ENCODE results near the gene CDC42SE2.
A peak's percentile ranks its signal among the peaks of the same experiment; 100 is the strongest.
"Not testable (repeated sequence)": the region's sequence is repeated elsewhere in the genome, so short reads cannot be mapped to it uniquely, and the experiment has no call there.

CDC42SE2 gene

DNA sequence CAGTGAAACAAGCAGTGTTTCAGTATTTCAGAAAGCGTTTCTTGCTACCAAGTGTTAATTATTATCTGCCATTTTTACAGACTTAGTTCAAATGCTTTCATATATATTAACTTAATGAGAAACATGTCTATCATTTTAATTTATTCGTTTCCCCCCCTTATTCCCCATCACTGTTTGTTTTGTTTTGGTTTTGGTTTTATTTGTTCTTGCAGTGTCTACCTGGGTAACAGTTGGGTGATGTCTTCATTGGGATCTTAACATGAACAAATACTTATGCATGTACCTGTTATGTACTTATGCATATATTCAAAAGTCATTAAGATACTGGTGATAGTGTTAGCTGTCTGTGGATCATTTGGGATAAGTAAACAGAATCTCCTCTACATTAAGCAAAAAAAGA lies 108.0 kb downstream of the CDC42SE2 start:
- DNase-seq, result no peak

DNA sequence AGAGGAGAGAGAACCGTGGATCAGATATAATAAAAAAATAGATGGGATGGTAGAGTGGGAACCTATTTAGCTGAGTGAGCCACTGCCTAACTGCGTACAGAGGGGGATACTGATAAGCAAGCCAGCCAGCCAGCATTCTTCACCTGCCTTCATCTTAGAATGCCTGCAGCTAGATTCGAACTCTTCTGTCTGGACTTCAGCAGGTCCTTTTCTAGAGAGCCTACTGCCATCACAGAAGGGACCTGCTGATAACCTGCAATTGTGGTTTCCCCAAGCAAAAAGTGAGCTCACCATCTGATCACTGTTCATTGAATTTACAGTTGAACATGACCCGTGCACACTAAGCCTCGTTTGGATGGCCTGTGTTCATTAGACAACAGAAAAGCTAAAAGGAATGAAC lies 109.4 kb downstream of the CDC42SE2 start:
- DNase-seq, result no peak

DNA sequence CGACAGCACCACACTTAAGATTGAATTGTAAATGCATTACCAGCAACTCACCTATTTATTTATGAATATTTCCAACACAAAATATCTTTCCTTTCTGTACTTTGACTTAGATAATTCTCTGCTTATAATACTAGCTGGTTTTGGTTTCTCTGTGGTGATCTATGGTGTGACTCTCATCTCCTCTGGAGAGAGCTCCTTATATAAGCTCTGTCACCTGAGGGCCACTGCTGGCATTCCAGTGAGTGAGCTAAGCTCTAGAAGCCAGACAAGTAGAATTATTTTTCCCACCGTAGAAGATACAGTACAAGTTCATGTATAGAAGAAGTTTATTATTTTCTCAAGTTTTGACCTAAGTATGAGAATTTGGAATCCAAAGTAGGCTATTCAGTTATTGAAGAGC lies 111.5 kb downstream of the CDC42SE2 start:
- peak; percentile 30 to 73 for DNase-seq

DNA sequence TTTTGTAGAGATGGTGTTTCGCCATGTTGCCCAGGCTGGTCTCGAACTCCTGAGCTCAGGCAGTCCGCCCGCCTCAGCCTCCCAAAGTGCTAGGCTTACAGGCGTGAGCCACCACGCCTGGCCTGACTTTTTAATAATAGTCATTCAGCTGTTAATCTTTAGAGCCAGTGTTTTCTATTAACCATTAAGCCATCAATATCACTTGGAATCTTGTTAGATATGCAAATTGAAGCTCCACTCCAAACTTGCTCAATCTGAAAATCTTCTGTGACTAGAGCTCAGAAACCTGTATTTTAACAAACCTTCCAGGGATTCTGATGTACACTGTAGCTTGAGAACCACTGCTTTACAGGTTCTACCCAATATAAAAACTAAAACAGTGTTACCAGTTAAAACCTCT lies 113.5 kb downstream of the CDC42SE2 start:
- no peak for DNase-seq

DNA sequence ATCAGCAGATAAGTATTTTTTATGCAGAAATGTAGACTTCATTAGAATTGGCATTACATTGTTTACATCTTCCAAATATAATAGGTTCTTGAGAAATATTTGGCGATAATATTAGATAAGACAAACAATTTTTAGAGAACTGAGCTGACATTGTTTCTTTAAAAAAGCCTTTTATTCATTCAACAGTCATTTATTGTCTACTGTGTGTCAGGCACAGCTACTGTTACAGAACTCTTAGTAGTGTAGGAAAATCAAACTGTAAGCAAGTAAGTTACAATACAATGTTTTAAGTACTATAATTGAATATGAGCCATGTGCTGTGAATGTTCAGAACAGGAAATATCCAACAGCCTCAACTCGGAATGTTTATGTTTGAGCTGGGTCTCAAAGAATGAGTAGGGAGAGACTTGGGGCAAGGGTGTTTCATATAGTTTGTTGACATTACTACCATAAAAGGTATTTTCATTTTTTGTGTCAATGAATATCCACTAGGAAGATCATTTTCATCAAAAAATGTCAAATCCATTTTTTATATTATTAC lies 114.0 kb downstream of the CDC42SE2 start:
- no peak for DNase-seq

DNA sequence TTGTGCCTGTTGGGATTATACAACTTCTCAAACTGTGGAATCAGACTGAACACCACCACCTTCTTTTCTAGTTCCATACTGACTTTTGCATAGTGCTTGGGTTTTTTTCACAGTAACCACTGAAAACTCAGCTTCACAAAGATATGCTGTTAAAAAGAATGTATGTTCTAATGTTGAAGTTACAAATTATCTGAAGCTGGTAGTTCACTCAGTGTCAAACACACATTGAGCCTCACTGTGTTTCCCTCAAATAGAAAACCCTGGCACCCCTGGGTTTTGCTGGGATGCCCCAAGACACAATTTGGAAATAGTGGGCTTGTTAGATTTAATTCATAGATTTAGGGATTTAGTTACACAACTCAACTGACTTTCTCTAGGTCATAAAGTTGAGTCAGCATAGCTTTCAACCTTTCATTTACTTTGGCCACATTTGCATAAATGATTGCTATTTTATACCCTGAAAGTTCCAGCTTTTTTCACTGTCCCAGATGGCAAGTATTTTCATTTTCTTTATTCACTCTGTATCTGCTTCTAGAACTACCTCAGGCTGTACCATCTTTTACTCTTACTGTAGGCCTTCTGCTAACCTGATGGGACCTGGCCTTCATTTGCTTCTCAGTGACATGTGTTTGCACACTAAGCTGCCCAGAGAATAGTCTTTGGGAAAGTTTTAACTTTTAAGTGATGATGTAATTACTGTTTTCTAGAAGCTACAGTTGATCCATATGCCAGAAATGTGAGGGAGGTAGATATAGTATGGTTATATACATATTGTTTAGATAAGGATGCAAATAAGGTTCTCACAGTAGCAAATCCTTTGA lies 115.1 kb downstream of the CDC42SE2 start:
- peak; percentile 54 to 79 for DNase-seq

DNA sequence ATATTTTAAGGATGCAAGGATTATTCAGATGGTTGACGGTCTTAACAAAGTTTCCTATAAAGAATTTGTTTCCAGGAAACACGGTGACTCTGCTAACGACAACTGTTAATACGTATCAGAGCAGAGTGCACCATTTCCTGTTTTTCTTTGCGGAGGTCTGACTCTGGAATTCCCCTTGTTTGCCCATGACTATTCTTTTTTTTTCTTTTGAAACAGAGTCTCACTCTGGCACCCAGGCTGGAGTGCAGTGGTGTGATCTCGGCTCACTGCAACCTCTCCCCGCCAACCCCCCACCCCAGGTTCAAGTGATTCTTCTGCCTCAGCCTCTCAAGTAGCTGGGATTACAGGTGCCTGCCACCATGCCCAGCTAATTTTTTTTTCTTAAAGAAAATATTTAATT lies 115.9 kb downstream of the CDC42SE2 start:
- peak; percentile 90 to 96 for DNase-seq

DNA sequence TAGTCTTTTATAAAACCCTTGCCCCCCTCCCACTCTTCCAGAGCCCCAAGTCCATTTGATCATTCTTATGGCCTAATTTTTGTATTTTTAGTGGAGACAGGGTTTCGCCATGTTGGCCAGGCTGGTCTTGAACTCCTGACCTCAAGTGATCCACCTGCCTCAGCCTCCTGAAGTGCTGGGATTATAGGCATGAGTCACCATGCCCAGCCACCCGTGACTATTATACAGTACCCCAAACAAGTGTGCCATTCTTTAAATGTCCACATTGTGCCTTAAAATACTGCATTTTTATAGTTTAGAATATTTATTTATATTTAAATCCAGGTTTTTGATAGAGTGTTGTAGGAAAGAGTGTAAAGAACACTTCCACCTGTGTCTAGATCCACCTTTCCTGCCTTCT lies 116.4 kb downstream of the CDC42SE2 start:
- not testable (repeated sequence) for DNase-seq

DNA sequence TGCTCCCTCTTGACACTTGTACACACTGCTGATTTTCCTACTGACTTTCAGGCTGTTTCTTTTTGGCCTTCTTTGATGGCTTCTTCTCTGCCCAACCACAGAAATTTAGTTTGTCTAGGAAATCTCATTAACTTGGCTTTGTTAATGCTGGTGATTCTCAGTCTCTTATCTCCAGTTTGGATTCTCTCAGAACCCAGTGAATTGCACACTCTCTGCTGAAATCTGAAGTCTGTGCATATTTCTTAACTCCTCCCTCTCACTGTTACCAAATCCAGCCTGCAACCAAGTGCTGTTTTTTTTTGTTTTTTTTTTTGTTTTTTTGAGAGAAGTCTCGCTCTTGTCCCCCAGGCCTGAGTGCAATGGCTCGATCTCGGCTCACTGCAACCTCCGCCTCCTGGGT lies 117.2 kb downstream of the CDC42SE2 start:
- peak in 1 of 2 donors; percentile 60 for DNase-seq

DNA sequence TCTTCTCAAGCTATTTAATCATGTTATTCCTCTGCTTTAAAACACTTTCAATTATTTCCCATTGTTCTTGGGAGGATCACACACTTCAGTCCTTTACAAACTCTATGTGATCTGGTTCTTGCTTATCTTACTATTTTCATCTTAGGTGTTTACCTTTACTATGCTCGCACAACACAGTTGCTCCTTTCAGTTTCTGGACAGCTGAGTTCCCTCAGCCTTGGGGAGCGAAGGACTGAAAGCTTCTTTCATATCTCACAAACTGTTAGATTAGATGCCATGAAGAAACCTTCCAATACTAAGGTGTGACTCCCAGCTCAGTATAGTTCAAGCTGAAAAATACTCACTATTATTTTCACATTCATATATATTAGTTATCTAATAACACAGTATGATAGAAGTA lies 117.9 kb downstream of the CDC42SE2 start:
- DNase-seq, result peak in 1 of 2 donors; percentile 54

DNA sequence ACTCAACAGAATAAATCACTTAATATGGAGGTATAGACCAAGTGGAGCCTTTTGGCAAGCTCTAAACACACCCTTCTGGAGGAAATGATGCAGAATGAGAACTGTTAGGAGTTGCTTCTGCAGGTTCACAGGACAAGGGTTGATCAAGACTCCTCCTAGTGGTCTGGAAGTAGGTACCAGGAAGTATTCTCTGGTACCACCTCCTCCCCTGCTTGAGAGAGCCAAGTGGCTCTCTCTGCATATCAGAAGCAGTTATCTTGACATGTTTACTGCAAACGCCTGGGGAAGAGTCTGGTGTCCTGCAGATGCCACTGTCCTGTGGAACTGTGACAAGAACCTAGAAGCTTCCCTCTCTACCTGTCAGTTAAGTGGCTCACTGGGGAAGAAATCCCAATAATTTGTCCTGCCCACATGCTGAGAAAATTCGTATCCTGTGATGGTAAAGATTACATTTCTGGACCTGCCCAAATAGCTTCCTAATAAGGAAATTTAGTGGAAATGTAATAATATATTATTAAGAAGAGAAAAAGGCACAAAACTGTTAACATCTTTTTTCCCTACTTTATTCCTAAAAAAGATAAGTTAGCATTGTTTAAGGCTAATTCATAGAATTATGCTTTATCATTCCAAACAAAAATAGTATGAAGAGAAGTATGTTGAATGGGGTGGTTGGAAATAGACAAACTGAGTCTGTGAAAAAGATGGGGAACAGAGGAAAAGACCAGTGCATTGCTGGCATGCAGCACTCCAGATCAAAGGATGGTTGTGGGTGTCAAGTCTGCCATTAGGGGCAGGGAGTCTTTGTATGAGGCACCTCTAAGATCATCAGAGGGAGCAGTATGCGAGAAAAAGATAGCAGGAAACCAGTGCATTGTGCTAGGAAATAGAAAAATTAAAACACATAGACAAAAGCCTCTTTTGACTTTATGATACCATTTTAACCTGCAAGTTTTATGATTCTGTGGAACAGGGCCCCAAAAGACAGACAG lies 118.8 kb downstream of the CDC42SE2 start:
- DNase-seq, result peak; percentile 83 to 92

DNA sequence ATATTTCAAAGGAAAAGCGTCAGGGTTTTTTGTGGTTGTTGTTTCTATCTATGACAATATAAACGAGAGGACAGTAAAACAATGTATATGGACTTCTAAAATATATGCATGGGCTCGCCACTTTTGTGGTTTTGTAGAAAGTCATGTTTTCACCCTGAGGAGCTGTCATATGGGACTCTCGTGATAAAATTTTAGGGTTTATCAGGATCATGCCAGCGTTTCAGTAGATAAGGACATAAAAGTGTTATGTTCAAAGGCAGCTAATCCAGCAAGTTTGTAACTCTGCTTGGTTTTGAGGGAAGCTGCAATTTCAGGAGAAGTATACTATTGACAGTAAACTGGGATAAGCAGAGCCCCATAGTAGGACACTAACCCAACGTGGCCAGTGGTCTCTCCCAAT lies 120.3 kb downstream of the CDC42SE2 start:
- DNase-seq, result no peak

DNA sequence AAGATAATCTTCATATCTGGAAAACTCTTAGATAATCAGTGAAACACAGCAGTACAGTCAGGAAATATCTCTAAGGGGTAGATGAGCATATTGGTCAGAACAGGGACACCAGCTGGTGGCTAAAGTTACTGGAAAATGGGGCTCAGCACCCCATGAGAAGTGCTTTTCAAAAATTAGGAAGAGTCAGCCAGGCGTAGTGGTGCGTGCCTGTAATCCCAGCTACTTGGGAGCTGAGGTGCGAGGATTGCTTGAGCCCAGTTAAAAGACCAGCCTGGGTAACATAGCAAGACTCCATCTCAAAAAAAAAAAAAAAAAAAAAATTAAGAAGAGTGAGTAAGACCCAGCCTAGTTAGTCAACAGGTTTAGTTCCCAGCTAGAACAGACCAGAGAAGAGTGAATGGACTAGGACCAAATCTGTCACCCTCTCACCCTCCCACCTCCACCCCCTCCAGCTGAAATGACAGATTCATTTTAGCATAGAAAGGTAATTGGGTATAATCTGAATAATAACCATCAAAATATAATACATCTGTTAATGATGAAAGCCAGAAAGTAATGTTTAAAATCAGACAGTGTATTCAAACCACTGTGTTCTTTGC lies 120.9 kb downstream of the CDC42SE2 start:
- DNase-seq, result no peak

DNA sequence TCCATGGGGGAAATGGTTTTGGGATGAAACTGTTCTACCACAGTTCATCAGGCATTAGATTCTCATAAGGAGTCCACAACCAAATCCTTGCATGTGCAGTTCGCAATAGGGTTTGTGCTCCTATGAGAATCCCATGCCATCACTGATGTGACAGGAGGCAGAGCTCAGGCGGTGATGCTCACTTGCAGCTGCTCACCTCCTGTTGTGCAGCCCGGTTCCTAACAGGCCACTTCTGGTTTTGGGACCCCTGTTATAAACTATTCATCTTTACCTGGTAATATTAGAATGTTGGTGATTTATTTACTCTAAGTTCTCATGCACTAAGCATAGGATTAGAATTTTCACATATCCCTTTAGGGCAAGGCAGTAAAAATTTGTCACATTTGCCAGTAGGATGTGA lies 122.3 kb downstream of the CDC42SE2 start:
- DNase-seq, result no peak

DNA sequence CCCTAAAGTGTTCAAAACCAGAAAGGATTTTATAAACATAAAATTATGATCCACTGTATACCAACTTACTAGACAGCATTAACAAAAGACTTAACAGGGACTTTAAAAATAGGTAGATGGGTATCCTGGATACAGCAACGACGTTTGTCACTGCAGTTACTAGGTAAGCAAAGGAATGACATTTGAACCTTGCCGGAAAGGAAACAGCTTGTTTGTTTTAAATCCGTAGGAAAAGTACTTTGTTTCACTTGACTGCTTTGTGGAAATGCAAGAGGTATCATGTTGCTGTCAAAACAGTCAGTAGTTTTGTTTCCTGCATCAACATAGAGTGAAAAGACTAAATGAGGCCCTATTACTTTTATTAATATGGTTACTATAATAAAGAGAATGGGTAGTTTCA lies 122.9 kb downstream of the CDC42SE2 start:
- DNase-seq, result no peak

DNA sequence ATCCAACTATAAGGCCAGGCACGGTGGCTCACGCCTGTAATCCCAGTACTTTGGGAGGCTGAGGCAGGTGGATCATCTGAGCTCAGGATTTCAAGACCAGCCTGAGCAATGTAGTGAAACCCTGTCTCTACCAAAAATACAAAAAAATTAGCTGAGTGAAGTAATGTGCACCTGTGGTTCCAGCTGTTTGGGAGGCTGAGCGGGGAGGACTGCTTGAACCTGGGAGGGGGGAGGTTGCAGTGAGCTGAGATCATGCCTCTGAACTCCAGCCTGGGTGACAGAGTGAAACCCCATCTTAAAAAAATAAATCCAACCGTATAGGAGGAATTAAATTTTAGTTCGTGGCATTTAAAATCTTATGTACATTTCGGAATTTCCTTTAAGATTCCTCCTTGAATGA lies 123.4 kb downstream of the CDC42SE2 start:
- no peak for DNase-seq

DNA sequence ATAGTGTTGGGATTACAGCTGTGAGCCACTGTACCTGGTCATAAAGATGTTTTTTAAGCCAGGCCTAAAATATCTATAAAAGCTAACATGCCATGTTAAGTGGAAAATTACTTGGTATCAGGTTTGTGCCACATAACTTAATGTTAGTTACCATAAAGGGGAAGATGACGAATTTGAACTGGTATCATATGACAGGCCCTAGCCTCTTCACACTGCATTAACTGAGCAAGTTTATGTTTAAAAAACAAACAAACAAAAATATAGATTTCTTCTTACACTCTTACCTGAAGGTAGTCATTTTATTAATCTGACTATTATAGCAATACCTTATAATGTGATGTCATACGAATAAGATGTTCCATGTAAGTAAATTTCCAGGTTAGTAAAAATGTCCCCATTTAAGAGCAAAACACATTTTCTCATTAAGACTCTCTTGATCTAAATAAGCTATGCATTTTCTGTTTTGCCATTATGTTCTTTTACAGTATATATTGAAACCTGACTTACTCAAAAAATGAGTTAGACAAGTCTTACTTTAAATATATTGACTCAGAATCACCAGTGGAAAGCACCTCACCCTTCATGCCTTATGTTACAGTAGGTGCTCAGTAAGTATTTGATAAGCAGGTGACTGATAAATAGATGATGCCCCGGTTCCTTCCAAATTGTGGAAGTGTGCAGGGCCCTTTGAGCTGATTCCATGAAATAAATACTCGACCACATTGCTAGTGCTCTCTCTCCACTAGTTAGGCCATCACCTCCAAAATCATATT lies 125.4 kb downstream of the CDC42SE2 start:
- no peak for DNase-seq

DNA sequence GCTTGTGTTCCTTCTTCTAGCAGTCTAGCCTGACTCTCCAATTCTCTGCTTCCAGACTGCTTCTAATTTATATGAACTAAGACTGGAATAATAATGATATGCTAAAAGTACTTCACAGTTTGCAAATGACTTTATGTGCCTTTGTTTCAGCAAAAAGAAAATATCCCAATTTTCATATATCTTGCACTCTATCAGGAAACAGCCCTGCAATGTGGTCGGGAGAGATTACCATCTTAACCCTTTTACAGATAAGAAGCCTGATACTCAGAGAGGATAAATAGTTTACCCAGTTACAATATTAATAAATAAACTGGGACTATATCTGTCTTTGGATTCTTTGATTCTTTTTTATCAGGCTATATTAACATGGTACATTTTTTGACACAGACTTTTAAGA lies 126.0 kb downstream of the CDC42SE2 start:
- no peak for DNase-seq

DNA sequence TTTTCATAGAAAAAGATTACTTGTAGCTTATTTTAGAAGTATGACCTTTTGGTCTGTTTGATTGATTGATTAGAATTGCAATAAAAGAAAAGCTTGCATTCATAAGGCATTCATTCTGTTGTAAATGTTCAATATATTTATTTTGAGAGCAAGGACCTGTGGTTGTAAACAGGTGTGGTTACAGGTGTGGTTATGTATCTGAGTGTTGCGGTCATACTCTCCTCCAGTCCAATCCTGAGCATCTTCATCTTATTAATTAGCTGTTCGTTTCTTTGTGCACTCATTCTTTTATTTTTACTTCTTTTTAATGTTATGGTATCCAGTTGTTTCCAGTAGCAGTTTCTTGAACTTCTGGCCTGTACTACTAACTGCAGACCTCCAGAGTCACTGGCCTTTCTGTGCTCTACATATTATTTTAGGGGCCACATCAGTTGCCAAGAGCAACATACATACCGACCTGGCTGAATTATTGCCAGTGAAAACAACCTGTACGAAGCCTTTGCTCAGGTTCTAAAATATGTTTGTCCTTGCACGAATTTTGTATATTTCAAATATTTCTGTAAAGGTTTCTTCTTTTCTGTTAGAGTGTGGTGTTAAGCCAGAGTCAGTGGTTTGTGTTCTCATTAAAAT lies 128.7 kb downstream of the CDC42SE2 start:
- peak in 1 of 2 donors; percentile 55 for DNase-seq

DNA sequence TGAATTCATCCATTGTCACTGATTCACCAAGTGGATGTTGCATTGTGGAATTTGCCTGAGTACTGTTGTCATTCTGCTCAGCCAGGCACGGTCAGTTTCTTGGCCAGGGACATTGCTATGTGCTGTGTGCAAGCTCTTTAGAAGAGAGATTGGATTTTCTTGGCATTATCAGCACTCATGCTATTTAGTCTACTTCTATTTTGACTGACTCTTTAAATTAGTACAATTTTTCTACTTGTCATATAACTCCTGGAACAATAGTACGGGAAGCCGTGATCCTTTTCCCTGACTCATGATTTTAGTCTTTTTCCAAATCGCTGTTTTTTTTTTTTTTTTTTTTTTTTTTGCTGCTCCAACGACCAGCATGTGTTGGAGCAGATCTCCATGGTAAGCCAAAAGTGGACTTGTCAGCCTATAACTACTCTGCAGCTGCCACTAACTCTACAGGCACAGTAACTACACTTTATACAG lies 129.7 kb downstream of the CDC42SE2 start:
- no peak for DNase-seq

DNA sequence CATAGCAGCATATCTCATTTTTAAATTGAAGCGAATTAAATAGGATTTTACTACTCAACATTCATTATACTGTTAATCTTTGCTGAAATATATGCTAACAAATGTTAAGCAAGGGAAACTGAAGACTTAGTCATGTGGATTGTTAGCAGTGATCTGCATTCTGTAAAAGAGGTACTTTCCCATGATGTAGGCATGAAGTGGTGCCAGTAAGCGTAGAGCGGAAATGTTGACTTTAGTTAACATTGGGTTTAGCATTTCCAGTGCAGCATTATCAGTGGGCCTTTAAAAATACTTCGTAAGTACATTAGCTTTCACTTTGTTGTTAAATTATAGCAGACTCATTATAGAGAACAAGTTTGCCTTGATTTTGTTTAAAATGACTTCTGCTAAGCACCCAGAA lies 130.3 kb downstream of the CDC42SE2 start:
- DNase-seq, result peak; percentile 71 to 91

DNA sequence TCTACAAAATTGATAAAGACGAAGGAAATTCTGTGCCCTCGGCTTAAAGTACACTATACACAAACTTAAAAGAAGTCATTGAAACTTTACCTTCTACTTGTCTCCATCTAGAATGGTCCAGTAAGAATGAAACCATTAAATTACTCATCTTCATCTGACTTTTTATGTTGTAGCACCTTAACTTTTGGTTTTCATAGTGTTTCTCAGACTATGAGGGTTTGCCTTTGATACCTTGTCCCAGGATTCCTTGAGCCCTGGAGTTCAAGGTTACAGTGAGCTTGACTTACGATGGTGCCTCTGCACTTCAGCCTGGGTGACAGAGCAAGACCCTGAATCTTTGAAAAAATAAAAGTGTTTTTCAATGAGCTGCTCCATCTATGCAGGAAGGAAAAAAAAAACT lies 132.2 kb downstream of the CDC42SE2 start:
- peak in 1 of 2 donors; percentile 23 for DNase-seq
